HUES64 (cell line): ENCODE data around the gene LEKR1.

Source experiments
- H3K27ac ChIP-seq: 2 replicates; pipeline ENCODE4 v1.7.0; 2013; ENCODE audit warnings: low read depth, low read length, inconsistent platforms
- H3K27me3 ChIP-seq: 2 replicates; pipeline ENCODE4 v1.6.1; 2013; ENCODE audit warnings: mild to moderate bottlenecking, low read length; ENCODE audit not compliant: insufficient read depth
- H3K36me3 ChIP-seq: 2 replicates; pipeline ENCODE4 v1.6.1; 2013; ENCODE audit warnings: mild to moderate bottlenecking, low read length; ENCODE audit not compliant: insufficient read depth
- H3K4me1 ChIP-seq: 2 replicates; pipeline ENCODE4 v1.6.1; 2013; ENCODE audit warnings: mild to moderate bottlenecking, low read length, moderate library complexity; ENCODE audit not compliant: insufficient read depth
- H3K4me3 ChIP-seq: 2 replicates; pipeline ENCODE4 v1.5.1; 2013; ENCODE audit warnings: mild to moderate bottlenecking, low read length, moderate library complexity
- H3K9ac ChIP-seq: 2 replicates; pipeline ENCODE4 v1.6.1; 2013; ENCODE audit warnings: mild to moderate bottlenecking, low read depth, low read length
- H3K9me3 ChIP-seq: 2 replicates; pipeline ENCODE4 v1.6.1; 2013; ENCODE audit warnings: low read depth, low read length; ENCODE audit not compliant: insufficient read depth
- WGBS: fragments of 150-250, 120-280 bp; methylation state at CpG from one replicate; pipeline ENCODE4 v1.1.7; 2013; ENCODE audit warnings: missing lambda C conversion rate; 5-methylcytosine and 5-hydroxymethylcytosine counted together

The LEKR1 gene

DNA sequence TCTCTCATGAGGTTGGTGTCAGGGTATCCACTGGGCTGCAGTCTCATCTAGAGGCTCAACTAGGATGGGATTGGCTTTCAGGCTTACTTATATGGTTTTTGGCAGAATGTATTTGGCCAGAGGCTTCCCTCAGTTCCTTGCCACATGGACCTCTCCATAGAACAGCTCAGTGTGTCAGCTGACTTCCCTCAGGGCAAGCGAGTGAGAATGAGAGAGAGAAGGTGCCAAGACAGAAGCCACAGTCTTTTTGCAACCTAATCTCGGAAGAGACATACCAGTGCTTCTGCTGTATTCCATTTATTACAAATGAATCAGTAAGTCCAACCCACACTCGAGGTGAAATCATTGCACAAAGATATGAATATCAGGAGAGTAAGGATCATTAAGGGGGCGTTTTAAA, 204.6 kb downstream of the LEKR1 start:
- Histone ChIP-seq H3K9ac (no peak overlapping the region), H3K27me3 (no peaks in the 10 kb centered on the region), H3K4me1 (no peaks in the 10 kb centered on the region), H3K36me3 (no peaks in the 10 kb centered on the region), H3K4me3 (no peak overlapping the region), H3K27ac (no peak overlapping the region), H3K9me3 (no peaks in the 10 kb centered on the region)
- WGBS, result 88% methylated on average over 4 of the region's 4 CpGs

DNA sequence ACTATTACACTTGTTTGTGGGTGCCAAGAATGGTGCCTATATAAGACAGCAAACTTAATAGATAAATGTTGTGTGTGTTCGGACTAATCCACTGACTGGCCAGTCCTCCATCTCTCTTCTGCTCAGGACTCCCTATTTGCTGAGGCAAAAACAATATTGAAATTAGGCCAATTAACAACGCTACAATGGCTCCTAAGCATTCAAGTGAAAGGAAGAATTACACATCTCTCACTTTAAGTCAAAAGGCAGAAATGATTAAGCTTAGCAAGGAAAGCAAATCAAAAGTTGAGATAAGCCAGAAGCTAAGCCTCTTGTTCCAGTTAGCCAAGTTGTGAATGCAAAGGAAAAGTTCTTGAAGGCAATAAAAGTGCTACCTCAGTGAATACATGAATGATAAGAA, 206.8 kb downstream of the LEKR1 start:
- no peak overlapping the region for H3K9ac ChIP-seq
- no peaks in the 10 kb centered on the region for H3K9me3 ChIP-seq
- WGBS, result 96% methylated on average over 2 of the region's 2 CpGs
- H3K27me3 ChIP-seq, result no peaks in the 10 kb centered on the region
- H3K4me3 ChIP-seq, result no peak overlapping the region
- H3K4me1 ChIP-seq, result no peaks in the 10 kb centered on the region
- no peaks in the 10 kb centered on the region for H3K36me3 ChIP-seq
- no peak overlapping the region for H3K27ac ChIP-seq

DNA sequence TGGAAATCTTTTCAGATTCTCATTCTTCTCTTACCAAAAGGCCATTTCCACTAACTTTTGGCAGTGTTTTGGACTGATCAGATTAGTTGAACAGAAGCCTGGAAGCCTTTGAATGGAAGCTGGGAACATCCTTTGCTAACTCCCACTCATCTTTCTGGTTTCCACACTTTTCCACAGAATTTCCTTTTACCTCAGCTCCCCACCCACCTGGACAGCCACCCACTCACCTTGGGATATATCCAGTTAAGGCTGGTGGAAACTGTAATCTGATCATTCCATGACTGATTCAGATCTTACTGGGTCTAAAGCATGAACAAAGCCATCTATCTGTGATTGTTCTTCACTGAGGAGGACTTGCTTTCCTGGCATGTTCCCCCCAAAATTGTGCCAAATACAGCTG, 214.3 kb downstream of the LEKR1 start:
- H3K36me3 ChIP-seq, result no peaks in the 10 kb centered on the region
- no peaks in the 10 kb centered on the region for H3K9me3 ChIP-seq
- H3K27ac ChIP-seq, result no peak overlapping the region
- no peaks in the 10 kb centered on the region for H3K4me1 ChIP-seq
- no peak overlapping the region for H3K4me3 ChIP-seq
- H3K27me3 ChIP-seq, result no peaks in the 10 kb centered on the region
- no peak overlapping the region for H3K9ac ChIP-seq

DNA sequence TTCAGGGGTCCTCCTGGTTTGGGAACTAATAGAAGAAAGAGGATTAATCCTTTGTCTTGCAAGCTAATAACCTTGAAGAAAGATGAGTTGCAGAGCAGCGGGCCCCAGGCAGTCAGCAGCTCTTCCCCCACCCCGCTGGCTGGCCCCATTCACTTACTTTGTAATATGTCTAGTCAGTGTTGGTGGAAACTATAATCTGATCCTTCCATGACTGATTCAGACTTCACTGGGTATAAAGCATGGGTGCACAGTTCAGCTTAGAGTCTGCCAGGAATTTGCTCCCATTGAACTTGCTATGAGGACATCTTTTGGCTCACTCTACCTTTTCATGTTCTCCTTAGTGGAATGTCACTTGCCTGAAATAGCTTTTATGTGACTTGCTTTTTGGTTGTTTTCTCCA, 216.1 kb downstream of the LEKR1 start:
- Histone ChIP-seq H3K36me3 (no peaks in the 10 kb centered on the region), H3K4me3 (no peak overlapping the region), H3K9ac (no peak overlapping the region), H3K27ac (no peak overlapping the region), H3K9me3 (no peaks in the 10 kb centered on the region), H3K27me3 (no peaks in the 10 kb centered on the region), H3K4me1 (no peaks in the 10 kb centered on the region)
- 97% methylated on average over 2 of the region's 2 CpGs for WGBS

DNA sequence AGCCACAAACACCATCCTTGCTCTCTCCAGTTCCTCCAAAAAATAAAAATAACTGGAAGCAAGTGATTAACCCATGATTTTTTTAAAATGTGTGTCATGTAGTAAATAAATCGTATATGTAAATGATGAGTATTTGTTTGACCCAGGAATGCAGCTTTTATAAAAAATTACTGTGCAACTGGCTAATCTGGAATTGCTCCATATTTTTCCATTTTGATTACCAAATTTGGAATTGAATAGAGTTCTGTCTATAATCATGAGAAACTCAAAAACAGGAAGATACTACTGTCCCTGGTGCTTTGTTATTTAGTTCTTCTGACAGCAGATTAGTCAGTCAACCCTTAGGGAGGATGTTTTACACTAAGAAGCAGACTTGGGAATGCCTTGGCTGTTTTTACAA, 217.6 kb downstream of the LEKR1 start:
- no peaks in the 10 kb centered on the region for H3K27me3 ChIP-seq
- no peak overlapping the region for H3K4me3 ChIP-seq
- 92% methylated on average over 1 of the region's 1 CpG for WGBS
- no peak overlapping the region for H3K9ac ChIP-seq
- no peaks in the 10 kb centered on the region for H3K36me3 ChIP-seq
- H3K9me3 ChIP-seq, result no peaks in the 10 kb centered on the region
- H3K4me1 ChIP-seq, result no peaks in the 10 kb centered on the region
- no peak overlapping the region for H3K27ac ChIP-seq

DNA sequence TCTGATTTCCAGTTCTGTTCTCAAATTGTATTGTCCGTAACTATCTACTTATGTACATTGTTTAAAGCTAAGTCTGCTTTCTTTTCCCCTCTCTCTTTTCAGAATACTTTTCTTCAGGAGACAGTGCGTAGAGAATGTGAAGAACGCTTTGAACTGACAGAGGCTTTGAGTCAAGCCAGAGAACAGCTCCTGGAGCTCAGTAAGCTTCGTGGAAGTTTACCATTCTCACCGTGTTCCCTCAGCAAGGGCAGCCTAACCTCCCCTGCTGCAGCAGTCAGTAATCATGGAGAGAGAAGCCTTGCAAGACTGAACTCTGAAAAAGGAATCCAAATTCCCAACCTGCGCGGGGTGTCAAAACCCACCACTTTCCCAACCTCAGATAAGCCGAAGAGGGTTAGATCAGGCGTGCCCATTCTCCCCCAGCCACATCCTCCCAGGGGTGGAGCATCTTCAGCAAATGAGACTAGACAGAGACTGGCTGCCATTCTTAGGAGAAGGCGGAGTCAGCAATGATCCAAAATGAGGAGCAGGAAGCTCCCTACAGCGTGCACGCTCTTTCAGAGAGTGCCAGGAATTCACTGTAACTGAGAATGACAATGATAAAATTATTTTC, 219.2 kb downstream of the LEKR1 start:
- 88% methylated on average over 12 of the region's 12 CpGs for WGBS
- Histone ChIP-seq H3K9me3 (no peaks in the 10 kb centered on the region), H3K9ac (no peak overlapping the region)

DNA sequence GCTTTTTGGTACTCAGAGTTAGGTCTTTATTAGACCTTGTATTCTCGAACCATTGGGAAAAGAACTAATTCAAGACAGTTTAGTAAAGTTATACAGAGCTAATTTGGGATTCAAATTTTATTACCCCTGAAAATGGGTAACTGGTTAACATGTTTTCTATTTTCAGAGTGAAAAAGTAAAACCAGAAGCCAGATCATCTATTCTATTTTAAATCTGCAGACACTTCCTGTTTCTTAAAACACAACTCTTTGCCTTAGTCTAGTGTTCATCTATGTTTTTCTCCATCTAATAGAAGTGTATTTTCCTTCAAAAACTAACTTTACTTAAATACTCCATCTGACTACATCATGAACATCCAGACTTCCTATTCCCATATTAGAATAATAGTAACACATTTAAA, 220.4 kb downstream of the LEKR1 start:
- no peaks in the 10 kb centered on the region for H3K27me3 ChIP-seq
- no peaks in the 10 kb centered on the region for H3K4me1 ChIP-seq
- H3K27ac ChIP-seq, result no peak overlapping the region
- no peaks in the 10 kb centered on the region for H3K36me3 ChIP-seq
- H3K4me3 ChIP-seq, result no peak overlapping the region
- H3K9me3 ChIP-seq, result no peaks in the 10 kb centered on the region
- 92% methylated on average over 1 of the region's 1 CpG for WGBS
- no peak overlapping the region for H3K9ac ChIP-seq

More for the DNA sequence above, 219.2 kb downstream of the LEKR1 start:
- no peak overlapping the region for H3K27ac ChIP-seq
- H3K4me3 ChIP-seq, result no peak overlapping the region
- H3K36me3 ChIP-seq, result no peaks in the 10 kb centered on the region
- no peaks in the 10 kb centered on the region for H3K27me3 ChIP-seq
- H3K4me1 ChIP-seq, result no peaks in the 10 kb centered on the region

DNA sequence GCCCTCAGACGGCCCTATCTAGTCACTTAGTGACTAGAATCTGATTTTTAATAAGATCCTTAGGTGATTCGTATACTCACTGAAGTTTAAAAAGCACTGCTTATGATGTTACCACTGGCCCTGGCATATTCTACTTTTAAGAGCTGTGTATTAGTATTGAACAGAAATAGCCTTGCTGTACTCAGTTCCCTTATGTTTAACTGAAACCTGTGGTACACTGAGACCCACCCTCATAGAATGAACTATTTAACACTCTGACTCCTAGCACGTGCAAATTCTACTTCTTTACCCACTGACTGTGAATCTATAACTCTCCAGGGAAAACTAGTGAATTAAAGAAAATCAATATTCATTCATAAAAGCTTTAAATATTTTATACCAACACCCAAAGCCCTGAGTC, 224.9 kb downstream of the LEKR1 start:
- no peaks in the 10 kb centered on the region for H3K36me3 ChIP-seq
- no peaks in the 10 kb centered on the region for H3K4me1 ChIP-seq
- no peak overlapping the region for H3K27ac ChIP-seq
- no peak overlapping the region for H3K4me3 ChIP-seq
- 89% methylated on average over 3 of the region's 3 CpGs for WGBS
- no peak overlapping the region for H3K9ac ChIP-seq
- no peaks in the 10 kb centered on the region for H3K27me3 ChIP-seq
- no peaks in the 10 kb centered on the region for H3K9me3 ChIP-seq

DNA sequence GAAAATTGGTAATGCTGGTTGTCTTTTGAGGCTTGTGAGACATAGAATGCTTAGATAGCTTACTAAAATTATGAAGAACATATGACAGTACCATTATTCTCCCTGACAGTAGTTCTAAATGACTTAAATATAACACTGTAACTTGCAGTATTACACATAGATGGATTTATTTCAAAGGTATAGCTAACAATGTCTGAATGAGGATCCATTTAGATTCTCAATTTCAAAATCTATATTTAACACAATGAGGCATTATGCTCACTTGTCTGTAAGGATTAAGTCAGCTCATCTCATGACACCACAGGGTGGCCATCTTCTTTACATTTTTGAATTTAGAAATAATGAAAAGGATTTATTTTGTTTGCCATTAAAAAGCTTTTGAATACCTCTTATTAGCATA, 225.4 kb downstream of the LEKR1 start:
- Histone ChIP-seq H3K9ac (no peak overlapping the region), H3K27me3 (no peaks in the 10 kb centered on the region), H3K4me3 (no peak overlapping the region), H3K36me3 (no peaks in the 10 kb centered on the region), H3K9me3 (no peaks in the 10 kb centered on the region), H3K4me1 (no peaks in the 10 kb centered on the region), H3K27ac (no peak overlapping the region)

DNA sequence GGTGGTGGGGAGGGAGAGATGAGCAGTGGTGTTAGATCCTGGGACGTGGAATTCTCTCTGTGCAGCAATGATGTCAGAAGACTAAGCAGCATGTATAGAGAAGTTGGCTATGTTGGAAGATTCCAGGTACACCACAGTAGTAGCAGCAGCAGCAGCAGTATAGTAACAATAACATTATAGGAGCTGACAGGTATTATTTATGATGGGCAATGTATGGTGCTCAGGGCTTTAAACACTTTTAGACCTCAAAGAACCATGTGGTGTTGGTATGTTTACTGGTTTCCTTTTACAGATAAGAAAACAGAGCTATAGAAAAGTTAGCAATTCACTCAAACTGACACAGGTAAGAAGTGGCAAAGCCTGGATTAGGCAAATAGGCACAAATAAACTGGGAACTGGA, 229.9 kb downstream of the LEKR1 start:
- Histone ChIP-seq H3K27me3 (no peaks in the 10 kb centered on the region), H3K9ac (no peak overlapping the region), H3K4me3 (no peak overlapping the region), H3K27ac (no peak overlapping the region), H3K9me3 (no peaks in the 10 kb centered on the region), H3K4me1 (no peaks in the 10 kb centered on the region), H3K36me3 (no peaks in the 10 kb centered on the region)
- WGBS, result 85% methylated on average over 1 of the region's 1 CpG

DNA sequence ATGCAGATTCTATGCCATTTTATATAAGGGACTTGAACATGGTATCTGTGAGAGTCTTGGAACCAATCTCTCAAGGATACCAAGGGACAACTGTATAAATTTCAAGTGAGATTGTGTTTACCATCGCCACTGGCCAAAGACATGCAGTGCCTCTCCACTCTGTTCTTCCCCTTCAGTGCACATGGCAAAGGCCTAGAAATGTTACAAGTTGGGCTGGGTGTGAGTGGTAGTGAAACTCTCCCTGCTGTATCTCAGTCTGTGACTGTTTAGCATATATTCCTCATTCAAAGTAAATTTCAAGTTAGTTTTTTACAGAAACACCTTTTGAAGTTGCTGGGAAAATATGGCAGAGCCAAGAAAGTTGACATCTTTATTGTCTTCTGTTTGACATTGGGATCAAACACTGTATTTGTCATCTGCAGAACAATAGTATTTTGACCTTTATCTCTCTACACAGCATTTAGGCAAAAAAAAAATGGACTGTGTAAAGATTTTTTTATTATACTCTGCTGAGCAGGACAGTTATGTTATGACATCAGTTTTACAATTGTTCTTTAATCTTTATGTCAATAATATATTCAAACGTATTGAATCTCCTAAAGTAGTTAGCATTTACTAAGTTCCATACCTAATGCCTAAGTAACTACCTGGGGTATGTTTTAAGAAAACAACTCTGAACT, 232.4 kb downstream of the LEKR1 start:
- 100% methylated on average over 1 of the region's 2 CpGs for WGBS
- Histone ChIP-seq H3K27me3 (peaks cover 15% of the 10 kb centered on the region; the same call in 1 of the 2 replicates), H3K9ac (no peak overlapping the region), H3K36me3 (no peaks in the 10 kb centered on the region), H3K4me1 (no peaks in the 10 kb centered on the region), H3K27ac (no peak overlapping the region), H3K4me3 (no peak overlapping the region), H3K9me3 (no peaks in the 10 kb centered on the region)

DNA sequence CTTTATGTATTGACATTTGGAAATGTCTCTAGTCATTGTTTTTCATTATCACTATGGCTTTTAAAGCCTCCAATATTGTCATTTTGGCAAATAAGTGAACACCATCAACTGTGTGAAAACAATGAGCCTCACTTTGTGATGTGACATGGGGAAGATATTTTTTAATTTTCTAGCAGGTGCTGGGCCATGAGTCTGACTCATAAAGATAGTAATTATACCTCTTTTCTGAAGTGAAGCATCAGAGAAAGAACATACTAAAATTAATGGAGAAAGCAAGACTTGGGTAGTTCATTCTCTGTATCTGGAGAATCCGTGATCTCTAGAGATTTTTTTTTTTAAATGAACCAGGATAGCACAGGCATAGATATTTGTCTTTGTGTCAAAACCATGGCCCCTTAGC, 233.0 kb downstream of the LEKR1 start:
- Histone ChIP-seq H3K4me3 (no peak overlapping the region), H3K9ac (no peak overlapping the region), H3K4me1 (peaks cover 6% of the 10 kb centered on the region), H3K27me3 (peaks cover 22% of the 10 kb centered on the region), H3K9me3 (no peaks in the 10 kb centered on the region), H3K36me3 (no peaks in the 10 kb centered on the region), H3K27ac (no peak overlapping the region)
- 100% methylated on average over 1 of the region's 1 CpG for WGBS
